NCI-H748 (cell line): ENCODE results near the gene EIF1B.

ENCODE experiments used
- DNase-seq: peaks from one replicate; lab custom pipeline; 2025; ENCODE audit not compliant: unreplicated experiment; lab: John Stamatoyannopoulos, UW

EIF1B gene

GRCh38 chr3:40340541-40341170 is 31.1 kb downstream of the EIF1B start:
- no peak for DNase-seq

GRCh38 chr3:40341671-40342070 is 32.2 kb downstream of the EIF1B start:
- no peak for DNase-seq

- no peak for DNase-seq
Observed at GRCh38 chr3:40350529-40350928, 41.0 kb downstream of the EIF1B start.

GRCh38 chr3:40355410-40355809 is 45.9 kb downstream of the EIF1B start:
- DNase-seq: no peak

- no peak for DNase-seq
Observed at GRCh38 chr3:40358454-40358853, 48.9 kb downstream of the EIF1B start.
